ENCODE results near the gene APLF. TPM values are rescaled to one million over a fixed set of nuclear protein-coding genes. Genes with fewer than 3 reads are reported as not detected.
"Not testable (repeated sequence)": the region's sequence is repeated elsewhere in the genome, so short reads cannot be mapped to it uniquely, and the experiment has no call there.

Gene APLF
- total RNA-seq, 1 donor from 2014 or later, result 10.0 TPM

- no peak for DNase-seq
These were observed 9.1 kb downstream of the APLF start for GRCh38 chr2:68476454-68476853.

- no peak for DNase-seq
These were observed 11.3 kb downstream of the APLF start for GRCh38 chr2:68478688-68479087.

GRCh38 chr2:68482296-68482820 lies 15.0 kb downstream of the APLF start:
- no peak for DNase-seq

DNA sequence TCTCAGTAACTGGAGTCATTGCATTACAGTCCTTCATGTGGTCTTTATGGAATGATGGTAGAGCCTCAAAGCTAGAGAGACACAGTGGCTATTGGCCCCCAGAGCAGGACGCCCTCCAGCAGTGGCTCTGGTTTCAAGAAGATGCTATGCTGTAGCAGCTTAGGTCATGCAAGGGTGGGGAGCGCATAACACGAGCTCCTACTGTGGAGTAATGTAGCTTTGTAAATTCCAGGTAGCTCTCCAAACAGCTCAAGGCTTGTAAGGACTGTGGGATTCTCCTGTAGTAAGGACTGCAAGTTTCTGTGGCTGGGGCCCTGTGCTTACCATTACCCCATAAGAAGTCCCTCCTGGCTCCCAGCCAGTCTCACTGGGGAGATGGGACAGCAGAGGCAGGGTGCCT lies 15.6 kb downstream of the APLF start:
- no peak for DNase-seq

GRCh38 chr2:68487773-68488355 lies 20.5 kb downstream of the APLF start:
- no peak for DNase-seq

DNA sequence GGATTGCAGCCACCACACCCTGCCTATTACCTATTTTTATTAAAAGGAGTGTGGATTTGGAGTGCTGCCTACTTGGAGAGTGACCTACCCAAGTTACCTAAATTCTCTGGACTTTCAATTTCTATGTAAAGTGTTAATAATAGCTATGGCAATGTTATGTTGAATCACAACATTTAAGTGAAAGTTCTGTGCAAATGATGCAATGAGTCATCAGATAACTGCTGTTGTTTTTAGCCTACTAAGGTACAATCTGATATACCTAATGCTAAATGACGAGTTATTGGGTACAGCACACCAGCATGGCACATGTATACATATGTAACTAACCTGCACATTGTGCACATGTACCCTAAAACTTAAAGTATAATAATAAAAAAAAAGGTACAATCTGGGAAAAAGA lies 21.2 kb downstream of the APLF start:
- not testable (repeated sequence) for DNase-seq

DNA sequence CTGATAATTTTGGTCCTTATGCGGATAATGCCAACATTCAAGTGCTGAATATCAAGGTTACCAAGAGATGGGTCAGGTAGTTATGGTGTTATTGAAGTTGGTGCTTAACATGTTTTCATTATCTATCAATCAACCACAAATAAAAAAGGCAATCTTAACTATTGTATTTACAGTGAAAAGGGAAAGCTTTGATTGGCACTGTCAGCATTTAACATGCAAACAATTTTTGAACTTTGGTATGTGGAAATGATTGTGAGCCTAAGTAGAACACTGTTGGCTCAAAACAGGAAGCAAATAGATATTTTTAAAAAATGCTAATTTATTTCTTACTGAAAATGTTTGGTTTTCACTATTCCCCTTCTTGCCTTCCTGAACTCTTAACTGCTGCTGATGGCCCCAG lies 21.9 kb downstream of the APLF start:
- DNase-seq, result no peak

- DNase-seq, result no peak
These were observed 24.2 kb downstream of the APLF start for GRCh38 chr2:68491582-68491981.

DNA sequence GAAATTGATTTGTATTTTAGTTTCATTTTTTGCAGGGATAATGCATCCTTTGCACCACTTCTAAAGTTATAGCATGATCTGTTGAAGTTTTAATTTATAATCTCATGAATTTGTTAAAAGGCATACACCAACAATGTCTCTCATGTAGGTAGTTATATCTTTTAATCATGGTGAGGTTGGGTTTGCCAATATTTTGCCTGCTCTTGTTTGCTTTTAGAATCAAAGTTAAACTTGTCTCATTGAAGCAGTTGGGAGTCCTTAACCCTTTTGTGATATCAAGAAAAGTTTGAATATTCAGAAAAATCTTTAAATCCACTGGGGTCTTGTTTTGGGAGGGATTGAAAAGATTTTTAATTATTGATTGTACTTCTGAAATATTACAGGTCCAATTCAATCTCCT lies 31.7 kb downstream of the APLF start:
- no peak for DNase-seq

DNA sequence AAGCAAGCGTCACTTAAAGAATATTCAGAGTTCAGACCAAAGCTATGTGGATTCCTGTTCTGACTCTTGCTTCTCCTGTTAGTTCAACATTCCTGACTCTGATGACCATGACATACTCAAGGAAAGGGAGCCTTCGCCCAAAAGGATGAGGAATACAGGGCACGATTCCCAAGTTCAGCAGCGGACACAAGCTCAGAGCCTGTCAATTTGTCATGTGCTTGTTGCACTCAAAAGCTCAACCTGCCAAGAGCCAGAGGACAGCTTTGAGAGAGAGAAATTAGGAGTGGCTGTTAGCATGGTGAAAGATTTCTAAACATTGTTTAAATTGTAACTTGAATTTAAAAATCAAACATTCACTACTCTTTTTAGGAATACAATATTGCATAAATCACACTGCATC lies 33.3 kb downstream of the APLF start:
- DNase-seq, result no peak

DNA sequence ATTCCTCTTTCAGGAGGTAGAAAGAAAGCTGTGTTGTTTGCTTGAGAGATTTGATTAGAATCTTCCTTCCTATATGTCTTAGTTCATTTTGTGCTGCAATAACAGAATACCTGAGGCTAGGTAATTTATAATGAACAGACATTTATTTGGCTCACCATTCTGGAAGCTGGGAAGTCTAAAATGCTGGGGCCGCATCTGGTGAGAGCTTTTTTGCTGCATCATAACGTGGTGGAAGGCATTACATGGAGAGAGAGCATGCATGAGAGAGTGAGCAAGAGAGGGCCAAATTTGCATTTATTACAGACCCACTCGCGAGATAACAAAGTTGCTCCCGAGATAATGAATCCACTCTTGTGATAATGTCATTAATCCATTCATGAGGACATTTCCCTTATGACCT lies 34.4 kb downstream of the APLF start:
- no peak for DNase-seq

- DNase-seq, result no peak
These were observed 38.3 kb downstream of the APLF start for GRCh38 chr2:68505603-68506159.

- DNase-seq, result no peak
These were observed 38.8 kb downstream of the APLF start for GRCh38 chr2:68506170-68506569.

DNA sequence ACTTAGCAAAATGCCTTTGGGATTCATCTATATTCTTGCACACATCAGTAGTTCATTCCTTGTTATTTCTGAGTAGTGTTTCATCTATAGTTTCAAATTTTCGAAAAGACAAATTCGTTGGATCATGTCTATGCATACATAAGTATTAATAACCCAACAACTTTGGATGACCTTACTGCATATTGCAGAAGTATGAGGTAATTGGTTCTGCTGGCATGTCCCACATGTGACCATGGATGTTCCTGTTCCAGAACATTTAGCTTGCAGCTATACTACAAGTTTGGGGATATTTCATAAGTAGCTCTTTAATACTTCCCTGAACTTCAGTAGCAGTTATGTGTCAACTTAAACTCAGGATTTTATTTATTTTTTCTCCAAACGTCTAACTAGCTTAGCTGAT lies 44.9 kb downstream of the APLF start:
- peak; percentile 37 for DNase-seq

- DNase-seq, result no peak
These were observed 45.6 kb downstream of the APLF start for GRCh38 chr2:68512966-68513365.

DNA sequence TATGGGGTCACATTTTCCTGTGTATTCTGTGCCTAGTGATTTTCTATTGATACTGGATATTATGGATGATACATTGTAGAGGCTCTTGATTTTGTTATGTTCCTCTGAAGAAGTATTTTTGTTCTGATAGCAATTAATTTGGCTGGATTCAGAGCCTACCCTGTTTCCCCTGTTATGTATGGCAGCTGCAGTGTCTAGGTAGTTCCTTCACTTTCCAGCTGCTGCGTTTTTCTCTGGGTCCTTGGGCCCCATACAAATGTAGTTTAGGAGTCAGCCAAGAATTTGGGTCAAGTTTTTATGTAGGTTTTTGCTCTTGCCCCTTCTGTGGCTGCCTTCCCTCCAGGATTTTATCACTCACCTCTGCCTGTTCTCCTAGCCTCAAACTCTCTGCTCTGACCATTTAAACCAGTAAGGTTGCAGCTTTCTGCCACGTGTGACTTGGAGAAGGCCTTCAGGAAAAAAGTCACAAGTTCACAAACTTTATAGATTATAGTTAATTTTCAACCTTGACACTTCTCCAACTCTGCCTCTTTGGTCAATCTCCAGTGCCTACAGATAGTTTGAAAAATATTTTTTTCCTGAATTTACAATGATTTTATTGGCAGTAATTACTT lies 47.0 kb downstream of the APLF start:
- no peak for DNase-seq

- DNase-seq, result no peak
These were observed 48.9 kb downstream of the APLF start for GRCh38 chr2:68516051-68516955.

DNA sequence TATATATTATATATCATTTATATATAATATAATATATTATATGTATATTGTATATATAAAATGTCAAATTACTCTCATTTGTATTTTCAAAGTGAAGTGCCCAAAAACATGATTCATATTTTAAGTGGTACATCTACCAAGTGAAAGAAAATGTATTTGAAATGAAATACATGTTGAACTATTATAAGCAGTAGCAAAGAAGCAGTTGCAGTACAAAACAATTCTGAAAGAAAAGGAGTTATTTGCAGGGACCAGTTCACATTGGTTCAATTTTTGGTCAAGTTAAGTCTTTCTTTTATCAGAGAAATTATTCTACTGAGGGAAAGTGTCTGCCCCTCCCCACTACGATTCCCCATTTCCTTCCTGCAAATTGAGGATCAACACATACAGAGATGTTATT lies 51.9 kb downstream of the APLF start:
- no peak for DNase-seq

DNA sequence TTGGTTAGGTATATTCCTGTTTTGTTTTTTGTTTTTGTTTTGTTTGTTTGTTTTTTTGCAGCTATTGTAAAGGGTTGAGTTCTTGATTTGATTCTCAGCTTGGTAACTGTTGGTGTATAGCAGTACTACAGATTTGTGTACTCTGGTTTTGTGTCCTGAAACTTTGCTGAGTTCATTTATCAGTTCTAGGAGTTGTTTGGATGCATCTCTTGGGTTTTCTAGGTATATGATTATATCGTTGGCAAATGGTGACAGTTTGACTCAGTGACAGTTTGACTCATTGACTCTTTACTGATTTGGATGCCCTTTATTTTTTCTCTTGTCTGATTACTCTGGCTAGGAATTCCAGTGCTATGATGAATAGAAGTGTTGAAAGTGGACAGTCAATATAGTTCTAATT lies 53.7 kb downstream of the APLF start:
- no peak for DNase-seq

DNA sequence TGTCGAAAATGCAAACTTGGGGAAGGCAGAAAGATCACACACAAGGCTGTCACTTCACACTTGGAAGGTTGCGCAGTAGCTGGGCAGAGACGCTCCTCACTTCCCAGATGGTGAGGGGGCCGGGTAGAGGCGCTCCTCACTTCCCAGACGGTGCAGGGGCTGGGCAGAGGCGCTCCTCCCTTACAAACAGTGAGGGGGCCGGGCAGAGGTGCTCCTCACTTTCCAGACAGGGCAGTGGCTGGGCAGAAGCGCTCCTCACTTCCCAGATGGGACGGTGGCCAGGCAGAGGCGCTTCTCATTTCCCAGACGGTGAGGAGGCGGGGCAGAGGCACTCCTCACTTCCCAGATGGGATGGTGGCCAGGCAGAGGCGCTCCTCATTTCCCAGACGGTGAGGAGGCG lies 59.6 kb downstream of the APLF start:
- not testable (repeated sequence) for DNase-seq

- not testable (repeated sequence) for DNase-seq
These were observed 60.1 kb downstream of the APLF start for GRCh38 chr2:68527343-68528081.

- not testable (repeated sequence) for DNase-seq
These were observed 61.8 kb downstream of the APLF start for GRCh38 chr2:68529156-68529555.

All from skin of body (tissue), 2 donors.